CD14-positive monocyte (primary cell): Measurements from ENCODE around the gene HPSE2. TPM values are rescaled to one million over a fixed set of nuclear protein-coding genes. Genes with fewer than 3 reads are reported as not detected.

Experiments
- DNase-seq, 3 donors: peaks; one replicate each; pipeline ENCODE4 v3.0.0-alpha.2; 2011 to 2022
- H2AFZ ChIP-seq: 2 replicates; pipeline ENCODE4 v1.6.0; 2012; ENCODE audit warnings: mild to moderate bottlenecking, low read depth, low read length, inconsistent platforms; ENCODE audit not compliant: insufficient read depth, poor library complexity, severe bottlenecking
- H3K27ac ChIP-seq, 2 donors: 1 replicate in 1 of 2; 2 replicates in 1 of 2; pipeline ENCODE4 v1.5.1; 2012 to 2013; ENCODE audit warnings: low read length in 2 of 2, control low read depth in 1 of 2, inconsistent platforms in 1 of 2, low read depth in 1 of 2, mild to moderate bottlenecking in 1 of 2
- H3K27me3 ChIP-seq, 2 donors: one replicate each; pipeline versions ENCODE4 v1.6.0 to v1.6.1; 2011 to 2013; ENCODE audit warnings: low read length in 2 of 2; ENCODE audit not compliant: control insufficient read depth in 2 of 2, insufficient read depth in 2 of 2
- H3K36me3 ChIP-seq, 2 donors: replicated peaks in 1 of 2; 1 replicate in 1 of 2; 2 replicates in 1 of 2; pipeline versions ENCODE4 v1.5.1 to v1.6.1; 2012 to 2013; ENCODE audit warnings: low read length in 2 of 2, control low read depth in 1 of 2, inconsistent platforms in 1 of 2, mild to moderate bottlenecking in 1 of 2; ENCODE audit not compliant: insufficient read depth in 2 of 2, control insufficient read depth in 1 of 2
- H3K4me1 ChIP-seq, 2 donors: 1 replicate in 1 of 2; 2 replicates in 1 of 2; pipeline versions ENCODE4 v1.5.1 to v1.6.1; 2012 to 2013; ENCODE audit warnings: low read length in 2 of 2, control low read depth in 1 of 2, inconsistent platforms in 1 of 2, mild to moderate bottlenecking in 1 of 2, moderate library complexity in 1 of 2; ENCODE audit not compliant: insufficient read depth in 2 of 2, control insufficient read depth in 1 of 2
- H3K4me2 ChIP-seq: replicated peaks from 2 replicates; pipeline ENCODE3; 2012; ENCODE audit warnings: low read length, moderate library complexity, mild to moderate bottlenecking; ENCODE audit not compliant: poor library complexity, severe bottlenecking; ENCODE audit errors: extremely low read depth
- H3K4me3 ChIP-seq, 3 experiments: fragments of 200-600 bp in 1 of 3; sonication (generic) in 1 of 3; replicated peaks in 1 of 3; 1 replicate in 2 of 3; 2 replicates in 1 of 3; pipeline ENCODE4 v1.5.1; 2011 to 2013; ENCODE audit warnings: low read length in 3 of 3, mild to moderate bottlenecking in 3 of 3, control low read depth in 2 of 3, low read depth in 2 of 3, inconsistent platforms in 1 of 3, moderate library complexity in 1 of 3
- H3K79me2 ChIP-seq: 2 replicates; pipeline ENCODE4 v1.6.0; 2012; ENCODE audit warnings: mild to moderate bottlenecking, control low read depth, inconsistent platforms, low read length, moderate library complexity; ENCODE audit not compliant: insufficient read depth
- H3K9ac ChIP-seq: 2 replicates; pipeline ENCODE4 v1.6.0; 2017; ENCODE audit warnings: low read length, mild to moderate bottlenecking; ENCODE audit not compliant: insufficient read depth, poor library complexity, severe bottlenecking
- H3K9me3 ChIP-seq, 2 donors: replicated peaks in 1 of 2; 1 replicate in 1 of 2; 2 replicates in 1 of 2; pipeline versions ENCODE4 v1.5.1 to v1.6.1; 2012 to 2013; ENCODE audit warnings: low read length in 2 of 2, control low read depth in 1 of 2; ENCODE audit not compliant: control insufficient read depth in 1 of 2, insufficient read depth in 1 of 2
- H4K20me1 ChIP-seq: 2 replicates; pipeline ENCODE4 v1.6.0; 2012; ENCODE audit warnings: mild to moderate bottlenecking, low read length, control low read depth, moderate library complexity; ENCODE audit not compliant: insufficient read depth
- H3K27ac Mint-ChIP-seq, 7 donors: one replicate each; pipeline ENCODE4 v1.8.0; 2020; ENCODE audit warnings: mild to moderate bottlenecking in 7 of 7, mixed read lengths in 7 of 7, moderate library complexity in 6 of 7, inconsistent platforms in 2 of 7
- H3K27me3 Mint-ChIP-seq, 3 donors: one replicate each; pipeline ENCODE4 v1.8.0; 2021 to 2022; ENCODE audit warnings: low read depth in 3 of 3, mild to moderate bottlenecking in 3 of 3, mixed read lengths in 3 of 3, moderate library complexity in 3 of 3, inconsistent platforms in 1 of 3
- H3K36me3 Mint-ChIP-seq, 2 donors: one replicate each; pipeline ENCODE4 v1.8.0; 2020; ENCODE audit warnings: mixed read lengths in 2 of 2, inconsistent platforms in 1 of 2, mild to moderate bottlenecking in 1 of 2
- H3K4me1 Mint-ChIP-seq: one replicate; pipeline ENCODE4 v1.8.0; 2020; ENCODE audit warnings: mild to moderate bottlenecking, mixed read lengths
- H3K4me3 Mint-ChIP-seq, 2 donors: one replicate each; pipeline ENCODE4 v1.8.0; 2020; ENCODE audit warnings: mild to moderate bottlenecking in 2 of 2, mixed read lengths in 2 of 2, moderate library complexity in 1 of 2
- H3K9me3 Mint-ChIP-seq, 7 donors: one replicate each; pipeline ENCODE4 v1.8.0; 2020 to 2022; ENCODE audit warnings: mixed read lengths in 7 of 7, mild to moderate bottlenecking in 6 of 7, moderate library complexity in 6 of 7, inconsistent platforms in 2 of 7
- WGBS: methylation state at CpG from one replicate; pipeline ENCODE4 v1.1.5; 2013; ENCODE audit warnings: missing lambda C conversion rate; ENCODE audit not compliant: insufficient coverage; 5-methylcytosine and 5-hydroxymethylcytosine counted together
- intact Hi-C, 2 donors: fragments of 100-400 bp; cut with micrococcal nuclease; formaldehyde crosslinking; loops; one replicate each; pipeline versions ENCODE4 v1.15.0 to v1.15.1; 2023
- polyA plus RNA-seq, 3 donors: library from polyadenylated mRNA; depleted of rRNA in 1 of 3; unstranded in 2 of 3; stranded (reverse) in 1 of 3; fragments of 300-500 nt in 2 of 3; fragments of >200 nt in 1 of 3; fragmentation: Illumina TruSeq in 2 of 3; gene quantifications; 1 replicate in 2 of 3; 2 replicates in 1 of 3; pipeline ENCODE4 v1.2.3, GENCODE V29; 2012 to 2021
- TF ChIP-seq, protein P1 (sequence below): fragments of 200-600 bp; IDR thresholded peaks from one replicate; pipeline ENCODE4 v1.8.0; 2022; ENCODE audit warnings: antibody characterized with exemption, mild to moderate bottlenecking

HPSE2 gene
- polyA plus RNA-seq, 3 donors: not detected

GRCh38 chr10:98432330-98432729, 803.3 kb downstream of the HPSE2 start:
- no peak overlapping the region for H3K4me3 Mint-ChIP-seq
- H3K9ac ChIP-seq: no peak overlapping the region
- peaks cover 25% of the 10 kb centered on the region for H4K20me1 ChIP-seq
- no peak overlapping the region for H2AFZ ChIP-seq
- peaks cover 0 to 6% of the 10 kb centered on the region in 2 donors for H3K9me3 ChIP-seq
- no peak overlapping the region for H3K27ac ChIP-seq
- H3K9me3 Mint-ChIP-seq: peaks cover 2 to 11% (median 3%) of the 10 kb centered on the region in 7 donors
- no peak overlapping the region for H3K4me2 ChIP-seq
- peaks cover 80 to 92% of the 10 kb centered on the region in 2 donors for H3K36me3 Mint-ChIP-seq
- no peaks in the 10 kb centered on the region for H3K27me3 ChIP-seq
- WGBS: no CpG with 5 or more reads among the region's 1 CpG
- no peaks in the 10 kb centered on the region for H3K79me2 ChIP-seq
- intact Hi-C loops: no loop called here
- peaks cover 2% of the 10 kb centered on the region for H3K4me1 Mint-ChIP-seq
- DNase-seq: no peak
- no peak overlapping the region for H3K4me3 ChIP-seq
- no peak overlapping the region for H3K27ac Mint-ChIP-seq
- H3K27me3 Mint-ChIP-seq: no peaks in the 10 kb centered on the region
- TF ChIP-seq, protein P1, sequence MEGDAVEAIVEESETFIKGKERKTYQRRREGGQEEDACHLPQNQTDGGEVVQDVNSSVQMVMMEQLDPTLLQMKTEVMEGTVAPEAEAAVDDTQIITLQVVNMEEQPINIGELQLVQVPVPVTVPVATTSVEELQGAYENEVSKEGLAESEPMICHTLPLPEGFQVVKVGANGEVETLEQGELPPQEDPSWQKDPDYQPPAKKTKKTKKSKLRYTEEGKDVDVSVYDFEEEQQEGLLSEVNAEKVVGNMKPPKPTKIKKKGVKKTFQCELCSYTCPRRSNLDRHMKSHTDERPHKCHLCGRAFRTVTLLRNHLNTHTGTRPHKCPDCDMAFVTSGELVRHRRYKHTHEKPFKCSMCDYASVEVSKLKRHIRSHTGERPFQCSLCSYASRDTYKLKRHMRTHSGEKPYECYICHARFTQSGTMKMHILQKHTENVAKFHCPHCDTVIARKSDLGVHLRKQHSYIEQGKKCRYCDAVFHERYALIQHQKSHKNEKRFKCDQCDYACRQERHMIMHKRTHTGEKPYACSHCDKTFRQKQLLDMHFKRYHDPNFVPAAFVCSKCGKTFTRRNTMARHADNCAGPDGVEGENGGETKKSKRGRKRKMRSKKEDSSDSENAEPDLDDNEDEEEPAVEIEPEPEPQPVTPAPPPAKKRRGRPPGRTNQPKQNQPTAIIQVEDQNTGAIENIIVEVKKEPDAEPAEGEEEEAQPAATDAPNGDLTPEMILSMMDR: no peak
- no peaks in the 10 kb centered on the region for H3K4me1 ChIP-seq
- peaks cover 80 to 96% of the 10 kb centered on the region in 2 donors for H3K36me3 ChIP-seq

DNA sequence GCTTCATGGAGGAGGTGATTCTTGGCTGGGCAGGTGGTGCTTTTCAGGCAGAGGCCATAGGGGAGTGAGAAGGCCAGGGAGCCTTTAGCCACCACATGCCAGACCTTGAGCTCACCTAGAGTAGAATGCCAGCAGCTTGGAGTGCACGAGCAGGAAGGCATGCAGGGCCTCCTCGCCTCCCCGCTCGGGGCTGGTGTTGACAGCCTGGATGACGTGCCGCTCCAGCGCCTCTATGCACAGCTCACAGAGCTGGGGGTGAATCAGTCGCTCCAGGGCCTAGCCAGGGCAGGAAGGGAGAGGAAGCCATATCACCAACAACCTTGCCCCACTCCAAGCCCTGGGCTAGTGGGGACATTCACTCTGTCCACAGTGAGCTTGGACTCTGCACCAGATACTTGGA, 804.6 kb downstream of the HPSE2 start:
- no peak overlapping the region for H3K4me2 ChIP-seq
- H3K27me3 Mint-ChIP-seq: no peaks in the 10 kb centered on the region
- no peak for DNase-seq
- no peaks in the 10 kb centered on the region for H3K79me2 ChIP-seq
- peaks cover 81 to 94% of the 10 kb centered on the region in 2 donors for H3K36me3 Mint-ChIP-seq
- peaks cover 2% of the 10 kb centered on the region for H3K4me1 Mint-ChIP-seq
- no peaks in the 10 kb centered on the region for H3K27me3 ChIP-seq
- no peak overlapping the region for H2AFZ ChIP-seq
- H3K9ac ChIP-seq: no peak overlapping the region
- peaks cover 15% of the 10 kb centered on the region for H4K20me1 ChIP-seq
- peaks cover 90 to 96% of the 10 kb centered on the region in 2 donors for H3K36me3 ChIP-seq
- H3K4me3 ChIP-seq: no peak overlapping the region
- 85% methylated on average over 8 of the region's 8 CpGs for WGBS
- H3K27ac Mint-ChIP-seq: peak overlapping the region in 2 of 7 donors; percentile 21 to 25
- peaks cover 0 to 6% of the 10 kb centered on the region in 2 donors for H3K9me3 ChIP-seq
- intact Hi-C loops: no loop called here
- no peaks in the 10 kb centered on the region for H3K4me1 ChIP-seq
- TF ChIP-seq, protein P1: no peak
- no peak overlapping the region for H3K4me3 Mint-ChIP-seq
- H3K9me3 Mint-ChIP-seq: peaks cover 2 to 11% (median 3%) of the 10 kb centered on the region in 7 donors
- H3K27ac ChIP-seq: no peak overlapping the region
